Endothelial cell (in vitro differentiated cells): ENCODE measurements around the gene SMR3B. TPM values are rescaled to one million over a fixed set of nuclear protein-coding genes. Genes with fewer than 3 reads are reported as not detected.

ENCODE experiments used
- DNase-seq: peaks from one replicate; pipeline ENCODE4 v3.0.0; 2021; ENCODE audit warnings: low spot score
- H3K27ac Mint-ChIP-seq: one replicate; pipeline ENCODE4 v1.8.0; 2021; ENCODE audit warnings: mixed read lengths, inconsistent platforms; ENCODE audit not compliant: unreplicated experiment
- H3K27me3 Mint-ChIP-seq: one replicate; pipeline ENCODE4 v1.8.0; 2021; ENCODE audit warnings: mild to moderate bottlenecking, moderate library complexity, mixed read lengths, inconsistent platforms; ENCODE audit not compliant: unreplicated experiment
- H3K36me3 Mint-ChIP-seq: one replicate; pipeline ENCODE4 v1.8.0; 2021; ENCODE audit warnings: mild to moderate bottlenecking, low read depth, mixed read lengths, inconsistent platforms; ENCODE audit not compliant: unreplicated experiment
- H3K4me1 Mint-ChIP-seq: one replicate; pipeline ENCODE4 v1.8.0; 2021; ENCODE audit warnings: mild to moderate bottlenecking, mixed read lengths, inconsistent platforms; ENCODE audit not compliant: unreplicated experiment
- H3K4me3 Mint-ChIP-seq: one replicate; pipeline ENCODE4 v1.8.0; 2021; ENCODE audit warnings: mild to moderate bottlenecking, mixed read lengths, inconsistent platforms; ENCODE audit not compliant: unreplicated experiment
- H3K9me3 Mint-ChIP-seq: one replicate; pipeline ENCODE4 v1.8.0; 2021; ENCODE audit warnings: mixed read lengths, inconsistent platforms; ENCODE audit not compliant: unreplicated experiment
- CTCF ChIP-seq: fragments of 200-600 bp; sonication (generic); IDR thresholded peaks from one replicate; pipeline ENCODE4 v1.5.0; 2021; ENCODE audit warnings: antibody characterized with exemption; ENCODE audit not compliant: unreplicated experiment
- long read RNA-seq: library from polyadenylated mRNA; unstranded; transcript quantifications from one replicate; pipeline ENCODE4 v2.0.0, GENCODE V29; 2020; ENCODE audit not compliant: unreplicated experiment
- total RNA-seq: library from RNA; stranded (reverse); fragmentation: NEBNext Ultra II Directional; extraction: Animal tissue kit (Norgen Biotek cat#: 25700); gene quantifications from one replicate; pipeline ENCODE4 v1.2.1, GENCODE V29; 2021; ENCODE audit not compliant: unreplicated experiment

SMR3B gene
- total RNA-seq, result 1.1 TPM
- long read RNA-seq, result 0 reads

GRCh38 chr4:70382691-70383181 is at the start of gene SMR3B:
TSS of gene SMR3B (plus strand) at chr4:70383131. CDS start at chr4:70384511, 1,380 bp downstream.
- Mint-ChIP-seq H3K9me3 (no peaks in the 10 kb centered on the region), H3K36me3 (no peaks in the 10 kb centered on the region), H3K4me1 (peaks cover 3% of the 10 kb centered on the region), H3K27me3 (no peaks in the 10 kb centered on the region), H3K4me3 (no peak within 1 kb of the TSS), H3K27ac (no peak within 1 kb of the TSS)
- DNase-seq, result no peak
- TF ChIP-seq CTCF, result no peak

GRCh38 chr4:70334681-70335080 is 48.2 kb upstream of the SMR3B start, which contains the start of gene CABS1:
TSS of gene CABS1 (plus strand) at chr4:70334981. CDS start at chr4:70335040, 59 bp downstream.
- DNase-seq, result no peak
- no peaks in the 10 kb centered on the region for H3K4me1 Mint-ChIP-seq
- no peaks in the 10 kb centered on the region for H3K36me3 Mint-ChIP-seq
- TF ChIP-seq CTCF, result no peak
- no peak within 1 kb of the TSS for H3K27ac Mint-ChIP-seq
- H3K9me3 Mint-ChIP-seq, result no peaks in the 10 kb centered on the region
- no peaks in the 10 kb centered on the region for H3K27me3 Mint-ChIP-seq
- no peak within 1 kb of the TSS for H3K4me3 Mint-ChIP-seq

GRCh38 chr4:70336043-70336442 is 46.9 kb upstream of the SMR3B start:
- H3K36me3 Mint-ChIP-seq, result no peaks in the 10 kb centered on the region
- no peaks in the 10 kb centered on the region for H3K27me3 Mint-ChIP-seq
- H3K27ac Mint-ChIP-seq, result no peak overlapping the region
- H3K4me1 Mint-ChIP-seq, result no peaks in the 10 kb centered on the region
- no peaks in the 10 kb centered on the region for H3K9me3 Mint-ChIP-seq
- no peak overlapping the region for H3K4me3 Mint-ChIP-seq
- DNase-seq, result no peak
- no peak for TF ChIP-seq CTCF

- no peaks in the 10 kb centered on the region for H3K9me3 Mint-ChIP-seq
- no peaks in the 10 kb centered on the region for H3K36me3 Mint-ChIP-seq
- no peaks in the 10 kb centered on the region for H3K4me1 Mint-ChIP-seq
- TF ChIP-seq CTCF, result no peak
- DNase-seq, result no peak
- H3K27ac Mint-ChIP-seq, result no peak overlapping the region
- no peaks in the 10 kb centered on the region for H3K27me3 Mint-ChIP-seq
- H3K4me3 Mint-ChIP-seq, result no peak overlapping the region
Observed at GRCh38 chr4:70337886-70338420, 45.0 kb upstream of the SMR3B start.

GRCh38 chr4:70356185-70356584 is 26.7 kb upstream of the SMR3B start:
- TF ChIP-seq CTCF, result no peak
- H3K4me3 Mint-ChIP-seq, result no peak overlapping the region
- H3K27ac Mint-ChIP-seq, result no peak overlapping the region
- no peaks in the 10 kb centered on the region for H3K9me3 Mint-ChIP-seq
- H3K27me3 Mint-ChIP-seq, result no peaks in the 10 kb centered on the region
- no peak for DNase-seq
- no peaks in the 10 kb centered on the region for H3K4me1 Mint-ChIP-seq
- no peaks in the 10 kb centered on the region for H3K36me3 Mint-ChIP-seq
